Measurements from ENCODE around the gene PDCD4. TPM values are rescaled to one million over a fixed set of nuclear protein-coding genes. Genes with fewer than 3 reads are reported as not detected.

The PDCD4 gene
- total RNA-seq, 2 donors from 2014 or later, result 22.1 to 22.6 TPM

DNA sequence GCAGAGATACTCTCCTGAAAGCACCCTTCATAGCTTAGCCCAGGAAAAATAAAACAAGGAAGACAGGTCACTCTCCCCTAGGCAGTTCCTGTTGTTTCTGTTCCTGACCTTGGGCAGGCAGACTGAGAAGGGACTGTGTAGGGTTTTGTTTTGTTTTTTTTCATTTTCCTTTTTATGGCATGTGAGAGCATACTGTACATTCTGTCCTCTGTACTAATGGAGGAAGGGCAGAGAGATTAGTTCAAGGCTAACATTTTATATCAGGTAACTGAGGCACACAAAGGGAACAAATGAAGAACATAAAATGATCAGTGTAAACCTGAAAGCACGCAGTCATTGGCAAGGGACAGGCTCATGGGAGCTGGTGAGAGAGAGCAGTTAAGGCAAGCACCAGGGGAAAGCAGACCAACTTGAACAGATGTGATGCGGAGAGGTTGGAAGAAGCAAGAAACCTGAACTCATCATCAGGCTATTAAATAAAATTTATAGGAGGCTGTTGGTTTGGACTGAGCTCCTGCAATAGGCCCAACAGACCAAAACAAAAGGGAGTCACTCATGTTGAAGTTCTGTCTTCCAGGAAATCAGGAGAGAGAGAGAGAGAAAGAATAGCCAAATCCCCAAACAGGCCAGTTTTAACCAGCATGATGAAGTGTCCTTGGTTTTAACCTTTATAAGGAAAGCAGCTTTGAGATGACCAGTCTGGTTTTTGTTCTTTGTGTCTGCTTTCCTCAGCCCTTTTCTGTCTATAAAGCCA, 34.1 kb upstream of the PDCD4 start:
- no peak overlapping the region for H3K4me3 ChIP-seq
- TF ChIP-seq, protein P1, sequence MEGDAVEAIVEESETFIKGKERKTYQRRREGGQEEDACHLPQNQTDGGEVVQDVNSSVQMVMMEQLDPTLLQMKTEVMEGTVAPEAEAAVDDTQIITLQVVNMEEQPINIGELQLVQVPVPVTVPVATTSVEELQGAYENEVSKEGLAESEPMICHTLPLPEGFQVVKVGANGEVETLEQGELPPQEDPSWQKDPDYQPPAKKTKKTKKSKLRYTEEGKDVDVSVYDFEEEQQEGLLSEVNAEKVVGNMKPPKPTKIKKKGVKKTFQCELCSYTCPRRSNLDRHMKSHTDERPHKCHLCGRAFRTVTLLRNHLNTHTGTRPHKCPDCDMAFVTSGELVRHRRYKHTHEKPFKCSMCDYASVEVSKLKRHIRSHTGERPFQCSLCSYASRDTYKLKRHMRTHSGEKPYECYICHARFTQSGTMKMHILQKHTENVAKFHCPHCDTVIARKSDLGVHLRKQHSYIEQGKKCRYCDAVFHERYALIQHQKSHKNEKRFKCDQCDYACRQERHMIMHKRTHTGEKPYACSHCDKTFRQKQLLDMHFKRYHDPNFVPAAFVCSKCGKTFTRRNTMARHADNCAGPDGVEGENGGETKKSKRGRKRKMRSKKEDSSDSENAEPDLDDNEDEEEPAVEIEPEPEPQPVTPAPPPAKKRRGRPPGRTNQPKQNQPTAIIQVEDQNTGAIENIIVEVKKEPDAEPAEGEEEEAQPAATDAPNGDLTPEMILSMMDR (IDR thresholded peaks at IDR 0.05), result no peak
- peak overlapping the region; percentile 74 to 75 for H3K27ac ChIP-seq
- H3K4me1 ChIP-seq, result peaks cover 0 to 68% of the 10 kb centered on the region in 2 donors
- DNase-seq (ENCODE audit: low spot score), result no peak
- H3K9me3 ChIP-seq, result no peaks in the 10 kb centered on the region
- no peaks in the 10 kb centered on the region for H3K27me3 ChIP-seq
- peaks cover 16% of the 10 kb centered on the region for H3K36me3 ChIP-seq

GRCh38 chr10:110840225-110840922, 31.4 kb upstream of the PDCD4 start:
- H3K9me3 ChIP-seq, result no peaks in the 10 kb centered on the region
- peak; percentile 75 for DNase-seq (ENCODE audit: low spot score)
- no peaks in the 10 kb centered on the region for H3K27me3 ChIP-seq
- TF ChIP-seq, protein P1 (IDR thresholded peaks at IDR 0.05), result no peak
- H3K27ac ChIP-seq, result no peak overlapping the region
- H3K4me3 ChIP-seq, result no peak overlapping the region
- peaks cover 13% of the 10 kb centered on the region for H3K36me3 ChIP-seq
- H3K4me1 ChIP-seq, result peaks cover 0 to 47% of the 10 kb centered on the region in 2 donors

- Histone ChIP-seq H3K27ac (no peak overlapping the region), H3K27me3 (no peaks in the 10 kb centered on the region), H3K4me1 (peaks cover 0 to 41% of the 10 kb centered on the region in 2 donors), H3K4me3 (no peak overlapping the region), H3K36me3 (peaks cover 13% of the 10 kb centered on the region), H3K9me3 (no peaks in the 10 kb centered on the region)
- DNase-seq (ENCODE audit: low spot score), result no peak
- TF ChIP-seq, protein P1 (IDR thresholded peaks at IDR 0.05), result no peak
Measured at GRCh38 chr10:110840923-110841428, 30.8 kb upstream of the PDCD4 start.

GRCh38 chr10:110841767-110842267, 29.9 kb upstream of the PDCD4 start:
- no peak for DNase-seq (ENCODE audit: low spot score)
- Histone ChIP-seq H3K36me3 (peaks cover 8% of the 10 kb centered on the region), H3K27ac (no peak overlapping the region), H3K4me3 (no peak overlapping the region), H3K4me1 (peaks cover 0 to 33% of the 10 kb centered on the region in 2 donors), H3K27me3 (no peaks in the 10 kb centered on the region), H3K9me3 (no peaks in the 10 kb centered on the region)
- TF ChIP-seq, protein P1 (IDR thresholded peaks at IDR 0.05), result no peak

- Histone ChIP-seq H3K27me3 (no peaks in the 10 kb centered on the region), H3K9me3 (no peaks in the 10 kb centered on the region), H3K27ac (no peak overlapping the region), H3K4me1 (peaks cover 0 to 27% of the 10 kb centered on the region in 2 donors), H3K4me3 (no peak overlapping the region), H3K36me3 (peaks cover 6% of the 10 kb centered on the region)
- no peak for DNase-seq (ENCODE audit: low spot score)
- TF ChIP-seq, protein P1 (IDR thresholded peaks at IDR 0.05), result no peak
Measured at GRCh38 chr10:110842326-110842904, 29.3 kb upstream of the PDCD4 start.

Data from right atrium auricular region (tissue), 2 donors.